GM21529 (cell line): Measurements from ENCODE around the gene NCKAP5L.

Experiments used
- ATAC-seq: cut with Tn5 transposase; IDR thresholded peaks from one replicate; pipeline ENCODE4 v1.9.1; 2021; ENCODE audit not compliant: unreplicated experiment

Gene NCKAP5L

DNA sequence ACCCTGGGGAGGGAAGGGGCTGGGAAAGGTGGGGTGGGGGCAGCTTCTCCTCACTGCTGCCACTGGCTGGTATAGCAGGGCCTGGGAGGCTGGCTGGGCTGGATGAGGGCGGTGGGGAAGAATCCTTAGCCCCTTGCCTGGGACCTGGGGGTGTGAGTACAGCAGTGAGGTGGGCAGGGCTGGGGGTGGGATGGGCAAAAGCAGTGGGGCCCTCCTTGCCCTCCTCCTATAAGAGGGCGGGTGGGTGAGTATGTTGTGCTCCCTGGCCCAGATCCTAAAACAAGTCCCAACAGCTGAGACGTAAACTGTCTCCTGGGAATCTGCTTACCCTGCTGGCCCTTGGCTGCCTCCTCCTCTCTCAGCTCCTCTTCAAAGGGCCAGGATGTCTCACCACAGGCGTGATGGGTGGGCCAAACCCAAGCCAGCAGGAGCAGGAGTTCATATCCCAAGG lies 2.2 kb downstream of the NCKAP5L start:
- no peak for ATAC-seq

DNA sequence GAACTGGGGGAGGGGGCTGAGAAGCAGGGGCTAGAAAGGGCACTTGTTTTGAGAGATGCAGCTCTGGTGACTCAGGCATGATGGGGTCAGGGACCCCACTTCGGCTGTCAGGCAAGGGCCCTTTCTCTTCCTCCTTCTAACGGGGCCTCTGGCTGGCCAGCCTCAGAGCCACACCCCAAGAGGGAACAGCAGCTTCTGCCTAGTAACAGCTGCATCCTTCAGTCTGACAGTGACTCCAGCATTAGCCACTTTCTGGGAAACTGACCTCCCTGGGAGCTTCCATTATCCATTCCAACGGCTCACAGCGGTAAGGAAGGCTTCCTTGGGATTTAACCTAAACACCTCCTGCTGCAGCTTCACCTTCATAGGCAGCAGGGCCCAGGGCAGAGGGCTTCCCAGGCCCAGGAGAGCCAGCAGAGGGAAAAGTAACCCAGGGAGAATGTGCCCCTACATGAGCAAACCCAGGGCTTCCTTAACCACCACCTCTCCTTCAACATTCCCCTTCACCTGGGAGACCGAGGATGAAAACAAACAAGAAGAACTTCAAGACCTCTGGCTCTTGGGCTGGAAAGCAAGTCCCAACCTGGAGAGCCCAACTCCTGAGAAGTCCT lies 2.7 kb downstream of the NCKAP5L start:
- ATAC-seq, result no peak

DNA sequence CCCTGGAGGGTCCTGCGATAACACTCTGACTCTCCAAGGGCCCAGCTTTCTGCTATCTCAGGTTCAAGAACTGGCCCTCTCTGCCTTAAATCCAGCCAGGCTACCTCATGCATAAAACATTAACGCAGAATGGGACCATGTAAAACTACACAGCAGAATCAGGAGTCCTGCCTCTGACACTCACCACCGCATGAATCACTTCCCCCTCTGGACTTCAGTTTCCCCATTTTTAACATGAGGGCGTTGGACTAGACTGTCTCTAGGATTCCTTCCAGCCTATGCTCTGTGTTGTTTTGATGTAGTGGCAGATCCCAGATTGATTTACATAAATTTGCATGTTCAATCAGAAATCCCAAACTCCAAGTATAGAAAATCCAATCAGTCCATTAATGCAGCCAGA lies 3.3 kb downstream of the NCKAP5L start:
- no peak for ATAC-seq

DNA sequence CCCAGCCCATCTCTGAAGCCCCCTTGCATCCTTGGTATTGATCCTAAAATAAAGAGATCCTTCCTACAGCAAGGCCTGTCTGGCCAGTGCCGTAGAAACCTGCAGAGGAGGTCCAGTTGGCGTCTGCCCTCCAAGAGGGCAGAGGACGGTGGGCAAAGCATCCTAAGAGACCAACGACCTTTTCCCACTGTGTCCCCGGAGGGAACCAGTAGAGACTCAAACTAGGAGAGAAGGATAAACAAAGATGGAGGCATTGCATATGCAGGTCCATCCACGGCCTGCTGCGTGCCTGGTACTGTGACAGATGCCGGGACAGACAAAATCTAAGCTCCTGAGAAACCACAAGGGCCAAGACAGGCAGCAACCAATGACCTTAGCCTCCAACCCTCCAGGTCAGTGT lies 3.8 kb downstream of the NCKAP5L start:
- no peak for ATAC-seq

DNA sequence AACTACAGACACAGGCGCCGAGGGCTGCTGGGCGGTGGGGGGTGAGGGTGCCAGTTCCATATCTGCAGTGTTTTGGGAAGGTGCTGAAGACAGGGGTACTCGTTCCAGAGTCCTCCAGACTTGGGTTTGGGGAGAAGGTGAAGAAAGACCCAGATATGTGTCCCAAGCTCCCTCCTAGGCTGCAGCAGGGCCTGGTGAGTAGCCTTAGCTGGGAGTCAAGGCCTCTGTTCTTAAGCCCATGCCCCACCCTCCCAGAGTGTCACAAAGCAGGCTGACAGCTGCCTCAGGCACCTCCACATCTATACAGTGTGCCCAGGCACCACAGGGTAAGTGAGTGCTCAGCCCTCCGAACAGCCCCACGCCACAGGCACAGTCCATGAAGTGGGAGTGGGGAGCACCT lies 4.3 kb downstream of the NCKAP5L start:
- no peak for ATAC-seq

DNA sequence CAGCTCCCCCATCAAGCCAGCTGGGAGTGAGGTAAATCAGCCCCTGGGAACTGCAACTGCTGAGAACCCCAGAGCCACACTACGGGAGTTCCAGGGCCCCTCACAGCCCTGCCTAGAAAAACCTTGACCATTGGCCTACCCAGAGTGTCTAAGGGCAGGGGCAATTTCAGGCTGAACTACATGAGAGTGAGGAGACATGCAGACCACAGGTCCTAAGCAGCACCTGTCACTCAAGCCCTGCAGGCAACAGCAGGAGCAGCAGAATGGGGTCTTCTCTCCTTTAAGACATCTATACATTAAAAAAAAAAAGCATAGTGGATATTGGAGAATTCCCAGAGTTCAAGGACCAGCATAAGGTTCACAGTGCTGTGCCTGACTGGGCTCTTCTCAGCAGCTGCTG lies 4.9 kb downstream of the NCKAP5L start:
- ATAC-seq, result no peak

DNA sequence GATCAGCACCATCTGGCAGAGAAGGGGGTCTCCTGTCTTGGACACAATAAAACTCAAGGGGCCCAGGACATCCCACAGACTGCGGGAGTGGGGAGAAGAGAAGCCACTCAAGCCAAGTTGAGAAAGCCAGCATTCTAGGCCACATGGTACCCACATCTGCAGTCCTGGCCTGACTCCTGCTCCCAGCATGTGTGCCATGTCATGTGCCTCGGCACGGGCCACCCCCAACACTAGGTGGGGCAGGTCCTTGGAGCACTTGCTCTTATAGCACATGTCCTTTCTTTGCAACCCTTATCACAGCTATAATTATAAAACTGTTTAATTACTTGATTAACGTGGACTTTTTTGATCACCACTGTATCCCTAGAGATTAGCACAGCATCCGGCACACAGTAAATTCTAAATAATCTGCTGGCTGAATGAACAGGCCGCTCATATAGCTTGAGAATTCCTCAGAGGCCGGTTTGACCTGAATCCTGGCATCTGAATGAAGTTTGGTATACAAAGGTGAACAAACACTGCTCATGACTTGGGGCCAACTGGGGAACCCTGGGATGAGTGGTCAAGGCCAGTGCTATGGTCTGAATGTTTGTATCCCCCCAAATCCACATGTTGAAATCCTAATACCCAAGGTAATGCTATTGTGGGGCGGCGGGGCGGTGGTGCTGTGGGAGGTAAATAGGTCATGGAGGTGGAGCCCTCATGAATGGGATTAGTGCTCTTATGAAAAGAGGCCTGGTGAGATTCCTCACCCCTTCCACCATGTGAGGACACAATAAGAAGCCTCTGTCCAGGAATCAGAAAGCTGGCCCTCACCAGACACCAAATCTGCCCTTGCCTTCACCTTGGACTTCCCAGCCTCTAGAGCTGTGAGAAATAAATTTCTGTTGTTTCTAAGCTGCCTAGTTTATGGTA lies 6.6 kb downstream of the NCKAP5L start:
- no peak for ATAC-seq

DNA sequence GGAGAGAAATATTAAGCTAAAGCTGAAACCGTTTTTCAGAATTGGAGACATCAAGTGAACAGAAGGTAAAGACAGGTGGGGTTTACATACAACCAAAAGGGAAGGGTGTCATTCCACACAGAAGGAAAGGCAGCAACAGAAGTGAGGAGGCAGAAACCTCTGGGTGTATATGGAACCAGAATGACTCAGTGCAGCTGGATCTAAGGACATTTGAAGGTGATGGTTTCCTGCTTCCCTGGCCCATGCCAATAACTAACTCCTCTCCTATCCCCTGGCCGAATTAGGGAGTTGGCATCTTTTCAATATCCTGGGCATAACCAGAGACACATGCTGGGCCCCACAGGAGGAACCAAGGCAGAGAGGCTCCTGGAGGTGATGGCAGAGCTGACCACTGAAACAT lies 8.4 kb downstream of the NCKAP5L start:
- no peak for ATAC-seq

DNA sequence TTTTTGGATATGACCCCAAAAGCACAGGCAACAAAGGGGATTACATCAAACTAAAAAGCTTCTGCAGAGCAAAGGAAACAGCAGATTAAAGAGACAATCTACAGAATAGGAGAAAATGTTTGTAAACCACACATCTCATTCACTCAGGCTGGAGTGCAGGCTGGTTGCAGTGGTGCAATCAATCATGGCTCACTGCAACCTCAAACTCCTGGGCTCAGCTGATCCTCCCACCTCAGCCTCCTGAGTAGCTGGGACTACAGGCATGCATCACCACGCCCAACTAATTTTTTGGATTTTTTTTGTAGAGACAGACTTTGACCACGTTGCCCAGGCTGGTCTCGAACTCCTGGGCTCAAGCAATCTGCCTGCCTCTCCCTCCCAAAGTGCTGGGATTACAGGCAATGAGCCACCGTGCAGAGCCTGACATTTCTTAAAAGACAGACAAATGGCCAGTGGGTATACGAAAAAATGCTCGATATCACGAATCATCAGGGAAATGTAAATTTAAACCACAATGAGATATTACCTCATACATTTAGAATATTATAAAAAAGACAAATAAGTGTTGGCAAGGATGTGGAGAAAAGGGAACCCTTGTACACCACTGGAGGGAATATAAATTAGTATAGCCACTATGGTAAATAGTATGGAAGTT lies 9.8 kb downstream of the NCKAP5L start:
- ATAC-seq, result no peak

DNA sequence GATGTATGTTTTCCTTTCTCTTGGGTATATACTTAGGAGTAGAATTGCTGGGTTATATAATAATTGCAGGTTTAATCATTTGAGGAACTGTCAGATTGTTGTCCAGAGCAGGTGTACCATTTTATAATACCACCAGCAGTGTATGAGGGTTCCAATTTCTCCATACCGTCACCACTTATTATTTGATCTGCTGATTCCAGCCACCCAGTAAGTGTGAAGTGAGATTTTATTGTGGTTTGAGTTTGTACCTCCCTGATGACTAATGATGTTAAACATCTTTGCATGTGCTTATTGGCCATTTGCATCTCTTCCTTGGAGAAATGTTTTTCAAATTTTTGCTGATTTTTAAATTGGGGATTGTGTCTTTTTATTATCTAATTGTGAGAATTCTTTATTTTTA lies 15.1 kb downstream of the NCKAP5L start:
- ATAC-seq, result no peak

DNA sequence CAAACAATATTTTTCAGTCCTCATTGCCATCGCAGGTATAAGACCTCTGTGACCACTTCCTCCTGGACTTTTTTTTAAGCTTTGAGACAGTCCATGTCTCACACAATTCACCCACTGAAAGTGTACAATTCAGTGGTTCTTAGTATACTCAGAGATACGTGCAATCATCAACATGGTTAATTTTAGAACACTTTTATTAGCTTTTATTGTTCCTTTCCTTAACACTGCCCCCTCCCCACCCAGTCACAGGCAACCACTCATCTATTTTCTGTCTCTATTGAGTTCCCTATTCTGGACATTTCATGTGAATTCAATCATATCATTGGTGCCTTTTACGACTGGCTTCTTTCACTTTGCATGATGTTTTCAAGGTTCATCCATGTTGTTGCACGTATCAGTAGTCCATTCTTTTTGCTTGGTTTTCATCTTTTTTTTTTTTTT lies 16.2 kb downstream of the NCKAP5L start:
- no peak for ATAC-seq

DNA sequence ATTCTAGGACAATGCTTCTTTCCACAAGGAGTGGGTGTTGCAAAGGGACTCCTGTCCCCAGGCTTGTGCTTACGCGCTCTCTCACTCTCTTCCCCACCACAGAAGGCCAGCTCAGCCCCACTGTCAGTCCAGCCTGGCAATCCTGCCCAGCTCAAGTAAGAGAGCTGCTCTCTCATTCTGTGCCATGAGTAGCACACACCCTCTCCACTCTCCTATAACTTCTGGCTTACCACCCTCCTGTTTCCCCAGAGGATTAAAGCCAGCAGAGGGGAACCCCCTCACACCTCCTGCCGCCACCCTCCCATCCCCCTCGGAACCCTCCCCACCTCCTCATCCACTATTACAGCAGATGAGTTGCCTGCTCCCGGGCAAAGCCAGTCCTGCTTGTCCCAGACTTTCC lies 17.1 kb downstream of the NCKAP5L start:
- no peak for ATAC-seq

DNA sequence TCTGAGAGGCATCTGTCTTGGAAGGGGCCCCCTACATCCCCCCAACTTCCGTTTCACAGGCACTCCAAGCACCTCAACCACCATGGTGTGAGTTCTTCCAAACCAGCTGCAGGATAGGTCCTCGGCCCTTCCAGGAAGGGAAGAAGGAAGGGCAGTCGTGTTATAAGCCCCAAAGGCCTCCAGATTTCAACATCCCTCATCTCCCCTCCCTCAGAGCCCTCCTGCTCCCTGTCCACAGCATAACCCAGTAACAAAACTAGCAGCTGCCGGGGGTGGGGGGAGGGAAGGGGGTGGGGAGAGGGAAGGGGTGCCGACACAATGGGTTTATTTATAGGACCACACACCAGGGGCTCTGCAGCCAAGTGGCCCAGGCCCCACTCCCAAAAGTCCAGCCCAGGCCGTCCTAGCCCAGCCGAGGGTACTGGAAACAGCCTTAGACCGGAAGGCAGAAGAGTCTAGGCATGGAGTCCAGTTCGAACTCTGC lies 18.3 kb downstream of the NCKAP5L start:
- no peak for ATAC-seq

DNA sequence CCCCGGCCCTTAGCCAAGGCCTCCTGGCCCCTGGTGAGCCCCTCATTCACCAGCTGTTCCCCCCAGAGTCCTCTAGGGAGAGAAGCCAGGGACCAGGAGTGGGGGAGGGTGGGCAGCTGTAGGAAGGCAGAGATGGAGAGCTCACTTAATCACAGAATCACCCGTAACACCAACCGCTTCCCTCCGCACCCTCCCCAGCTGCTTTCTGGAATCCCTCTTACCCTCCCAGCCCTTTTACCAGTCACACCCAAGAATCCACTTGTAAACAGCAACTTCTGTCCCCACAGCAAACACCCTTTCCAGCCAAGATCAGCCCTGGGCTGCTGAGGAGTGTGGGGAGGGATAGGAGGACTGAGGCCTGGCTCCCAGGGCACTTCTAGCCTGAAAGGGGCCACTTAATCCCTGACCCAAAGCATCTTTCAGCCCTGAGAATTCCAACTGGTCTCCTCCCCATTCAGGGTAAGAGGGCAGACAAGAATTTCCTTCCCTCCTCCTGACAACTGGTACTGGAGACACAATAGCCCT lies 18.8 kb downstream of the NCKAP5L start:
- no peak for ATAC-seq

DNA sequence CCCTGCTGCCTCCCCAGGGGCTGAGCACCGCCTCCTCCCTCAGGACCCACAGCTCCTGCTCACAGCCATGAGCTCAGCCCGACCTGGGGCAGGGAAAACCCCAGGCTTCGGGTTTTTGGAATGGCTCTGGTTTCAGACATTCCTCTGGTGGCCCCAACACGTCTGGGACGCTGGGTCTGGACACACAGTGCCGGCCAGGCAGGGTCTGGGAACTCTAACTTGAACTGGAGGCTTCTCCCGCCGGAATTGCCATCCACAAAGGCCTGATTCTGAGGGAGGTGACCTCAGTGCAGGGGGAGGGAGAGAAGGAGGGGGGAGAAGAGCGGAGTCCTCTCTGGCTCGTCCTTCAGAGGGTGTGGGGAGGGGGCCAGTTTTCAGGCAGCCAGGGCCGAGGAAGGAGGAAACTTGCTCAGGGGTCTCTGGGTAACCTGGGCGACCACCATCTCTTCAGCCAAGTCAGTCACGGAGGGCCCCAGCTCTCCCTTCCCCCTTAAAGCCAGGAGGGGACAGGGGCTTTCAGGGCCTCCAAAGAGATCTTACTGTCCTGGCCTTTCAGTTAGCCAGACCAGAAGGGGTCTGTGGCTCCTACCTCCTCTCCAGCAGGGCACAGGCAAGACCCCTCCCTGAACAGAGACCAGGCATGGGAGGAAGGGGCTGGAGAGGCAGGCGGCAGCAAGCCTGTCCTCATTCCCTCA lies 19.4 kb downstream of the NCKAP5L start:
- no peak for ATAC-seq

DNA sequence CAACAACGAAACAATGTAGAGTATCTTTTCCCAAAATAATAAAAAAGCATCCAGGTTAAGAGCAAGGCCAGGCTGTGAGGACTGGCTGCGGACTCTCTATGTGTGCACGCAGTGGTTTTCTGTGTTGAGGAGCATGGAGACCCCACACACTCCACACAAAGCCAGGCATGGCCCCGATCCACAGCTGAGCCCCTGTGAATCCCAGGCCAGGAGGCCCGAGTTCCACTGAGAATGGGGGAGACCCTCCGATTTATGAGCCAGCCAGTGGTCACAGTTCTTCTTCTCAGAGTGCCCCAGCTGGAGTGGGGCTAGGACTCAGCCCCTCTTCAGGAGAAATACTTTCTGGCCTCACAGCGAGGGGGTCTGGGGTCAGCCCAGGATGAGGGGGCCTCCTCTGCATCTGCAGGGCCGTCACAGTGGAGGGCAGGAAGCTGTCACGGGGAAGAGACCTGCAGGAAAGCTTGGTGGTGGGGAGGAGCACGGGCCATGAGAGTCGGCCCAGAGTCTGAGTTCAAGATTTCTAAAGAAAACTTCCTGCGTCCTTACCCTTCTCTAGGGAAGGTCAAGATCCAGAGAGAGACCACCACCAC lies 20.1 kb downstream of the NCKAP5L start:
- no peak for ATAC-seq

DNA sequence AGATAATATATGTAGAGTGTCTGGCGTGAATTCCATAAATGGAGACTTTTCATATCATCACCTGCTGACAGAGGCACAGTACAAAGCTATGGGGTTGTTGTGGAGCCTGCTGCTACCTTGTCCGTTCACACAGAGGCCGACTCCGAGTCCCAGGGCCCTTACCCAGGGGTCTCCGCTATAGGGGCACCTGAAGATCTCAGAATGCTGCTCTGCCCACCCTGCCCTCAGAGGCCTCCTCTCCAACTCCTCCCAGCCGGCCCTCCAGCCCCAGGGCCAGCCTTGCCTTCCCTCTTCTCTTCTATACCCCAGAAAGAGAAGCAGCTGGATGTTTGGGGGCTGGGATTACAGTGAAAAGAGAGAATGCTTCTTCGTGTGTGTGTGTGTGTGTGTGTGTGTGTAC lies 21.3 kb downstream of the NCKAP5L start:
- ATAC-seq, result no peak

DNA sequence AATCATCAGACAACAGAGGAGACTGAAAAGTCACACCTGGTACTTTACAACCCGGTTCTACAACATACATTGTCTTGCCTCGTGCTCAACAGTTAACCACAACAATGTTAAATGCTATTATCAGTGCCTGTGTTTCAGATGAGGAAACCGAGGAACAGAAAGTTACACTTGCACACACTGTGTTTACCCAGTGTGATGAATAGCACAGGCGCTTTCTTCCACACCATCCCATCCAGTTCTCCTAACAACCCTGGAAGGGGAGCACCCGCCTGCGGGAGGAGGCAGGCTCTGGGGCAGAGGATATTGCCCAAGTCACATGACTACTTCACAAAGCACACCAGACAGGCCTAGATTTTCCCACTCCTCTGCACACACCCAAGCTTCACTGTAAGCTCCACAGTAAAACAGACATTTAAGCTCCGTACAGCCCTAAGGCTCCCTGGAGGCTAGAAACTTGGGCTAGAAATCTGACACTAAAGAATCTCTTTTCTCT lies 21.8 kb downstream of the NCKAP5L start:
- no peak for ATAC-seq

DNA sequence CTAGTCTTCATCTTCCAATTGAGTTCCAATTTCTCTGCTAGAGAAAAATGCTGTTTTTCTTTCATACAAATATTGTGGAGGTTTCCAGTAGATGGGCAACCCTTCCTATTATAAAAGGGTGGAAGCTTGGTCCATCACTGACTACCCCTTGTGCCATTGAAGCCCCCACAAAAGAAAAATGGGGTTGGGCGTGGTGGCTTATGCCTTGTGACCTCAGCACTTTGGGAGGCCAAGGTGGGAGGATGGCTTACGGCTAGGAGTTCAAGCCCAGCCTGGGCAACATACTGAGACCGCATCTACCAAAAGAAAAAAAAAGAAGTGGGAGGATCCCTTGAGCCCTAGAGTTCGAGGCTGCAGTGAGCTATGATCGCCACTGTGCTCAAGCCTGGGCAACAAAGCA lies 22.8 kb downstream of the NCKAP5L start:
- no peak for ATAC-seq

DNA sequence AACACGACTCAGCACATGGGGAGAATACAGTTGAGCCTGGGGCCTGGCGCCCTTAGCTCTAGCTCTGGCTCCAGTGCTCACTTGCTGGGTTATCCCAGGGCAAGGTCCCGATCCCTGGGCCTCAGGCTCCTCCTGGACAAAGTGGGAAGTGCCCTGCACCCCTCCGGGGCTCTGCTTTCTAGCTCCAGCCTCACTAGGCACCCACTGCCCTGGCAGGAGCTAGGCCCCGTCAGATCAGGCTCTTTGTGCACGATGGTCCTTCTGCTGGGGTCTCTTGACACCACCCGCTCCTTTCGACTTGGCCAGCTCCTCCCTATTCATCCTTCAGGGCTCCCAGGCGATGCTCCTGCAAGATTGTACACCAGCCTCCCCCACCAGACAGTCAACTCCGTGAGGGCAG lies 23.4 kb downstream of the NCKAP5L start:
- no peak for ATAC-seq
